ENCODE measurements around the gene HBQ1.
"Not testable (repeated sequence)": the region's sequence is repeated elsewhere in the genome, so short reads cannot be mapped to it uniquely, and the experiment has no call there.

The HBQ1 gene

DNA sequence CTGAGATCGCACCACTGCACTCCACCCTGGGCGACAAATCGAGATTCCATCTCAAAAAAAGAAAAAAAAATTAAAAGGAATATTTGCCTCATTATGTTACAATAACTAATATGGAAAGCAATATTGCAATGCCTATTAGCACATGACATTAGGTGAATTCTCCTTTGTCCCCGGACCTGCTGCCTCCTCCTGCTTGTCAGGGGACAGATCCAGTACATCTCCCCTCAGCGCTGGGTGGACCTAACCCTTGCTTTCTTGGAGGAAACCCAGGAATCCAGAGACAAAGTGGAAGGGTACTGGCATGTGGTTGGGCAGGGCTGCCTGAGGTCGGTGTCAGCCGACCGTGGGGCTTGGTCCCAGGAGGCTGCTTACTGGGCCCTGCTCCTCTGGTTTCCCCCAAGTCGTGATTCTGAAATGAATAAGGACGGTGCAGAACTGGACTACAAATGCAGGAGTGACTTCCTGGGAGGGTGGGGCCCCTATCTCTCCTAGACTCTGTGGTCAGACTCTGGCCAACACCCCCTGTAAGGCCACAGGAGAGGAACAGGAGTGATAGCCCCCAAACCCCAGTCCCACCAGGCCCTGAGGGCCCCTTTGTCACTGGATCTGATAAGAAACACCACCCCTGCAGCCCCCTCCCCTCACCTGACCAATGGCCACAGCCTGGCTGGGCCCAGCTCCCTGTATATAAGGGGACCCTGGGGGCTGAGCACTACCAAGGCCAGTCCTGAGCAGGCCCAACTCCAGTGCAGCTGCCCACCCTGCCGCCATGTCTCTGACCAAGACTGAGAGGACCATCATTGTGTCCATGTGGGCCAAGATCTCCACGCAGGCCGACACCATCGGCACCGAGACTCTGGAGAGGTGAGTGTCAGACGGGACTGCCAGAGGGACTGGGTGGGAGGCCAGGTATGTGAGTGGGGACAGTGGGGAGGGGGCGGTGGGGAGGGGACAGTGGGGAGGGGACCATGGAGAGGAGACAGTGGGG, 27.8 kb upstream of the HBQ1 start, which contains the start of gene HBZ:
Gene HBZ (plus strand): TSS at position 504 of the 988 bp plus-strand sequence. CDS start 266 bp downstream, at position 770.
- H3K4me2 ChIP-seq (ENCODE audit: low read length): no peak within 1 kb of the TSS

DNA sequence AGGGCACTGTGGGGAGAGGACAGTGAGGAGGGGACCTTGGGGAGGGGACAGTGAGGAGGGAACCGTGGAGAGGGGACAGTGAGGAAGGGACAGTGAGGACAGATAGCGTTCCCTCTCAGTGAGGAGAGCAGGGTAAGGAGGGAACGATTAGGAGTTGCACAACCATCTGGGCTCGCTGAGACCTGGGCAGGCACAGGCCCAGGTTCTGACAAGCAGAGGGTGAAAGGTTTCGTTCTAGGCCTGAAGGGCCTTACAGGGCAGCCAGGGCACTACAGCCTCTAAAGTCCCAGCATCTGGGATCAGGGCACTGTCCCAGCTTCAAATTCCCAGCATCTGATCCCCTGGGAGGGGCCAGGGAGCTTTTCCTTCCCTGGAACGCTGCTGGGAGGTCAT, 27.1 kb upstream of the HBQ1 start:
- H3K79me2 ChIP-seq (ENCODE audit: insufficient read depth, low read length); H4K20me1 ChIP-seq (ENCODE audit: insufficient read depth, low read length); H2AFZ ChIP-seq (ENCODE audit: low read length); H3K9me2 ChIP-seq (ENCODE audit: low read depth, low read length); H3K4me3 ChIP-seq (ENCODE audit: low read depth, low read length, poor library complexity, severe bottlenecking); H3F3A ChIP-seq (ENCODE audit: insufficient read depth, low read length); H3K4me1 ChIP-seq (ENCODE audit: insufficient read depth, low read length, severe bottlenecking); H3K4me2 ChIP-seq (ENCODE audit: low read length); H3K9me3 ChIP-seq (ENCODE audit: low read length); H3K36me3 ChIP-seq (ENCODE audit: insufficient read depth, low read length); H3K9ac ChIP-seq (ENCODE audit: low read length); H3K27ac ChIP-seq (ENCODE audit: low read depth, low read length, poor library complexity, severe bottlenecking): not testable (repeated sequence)
- H3K27me3 ChIP-seq (ENCODE audit: insufficient read depth, low read length): peaks cover 12% of the 10 kb centered on the region; the same call in 1 of the 2 replicates

More for the DNA sequence above, 27.8 kb upstream of the HBQ1 start, which contains the start of gene HBZ:
- no peak within 1 kb of the TSS for H3K9ac ChIP-seq (ENCODE audit: low read length)
- TF ChIP-seq, protein P1, sequence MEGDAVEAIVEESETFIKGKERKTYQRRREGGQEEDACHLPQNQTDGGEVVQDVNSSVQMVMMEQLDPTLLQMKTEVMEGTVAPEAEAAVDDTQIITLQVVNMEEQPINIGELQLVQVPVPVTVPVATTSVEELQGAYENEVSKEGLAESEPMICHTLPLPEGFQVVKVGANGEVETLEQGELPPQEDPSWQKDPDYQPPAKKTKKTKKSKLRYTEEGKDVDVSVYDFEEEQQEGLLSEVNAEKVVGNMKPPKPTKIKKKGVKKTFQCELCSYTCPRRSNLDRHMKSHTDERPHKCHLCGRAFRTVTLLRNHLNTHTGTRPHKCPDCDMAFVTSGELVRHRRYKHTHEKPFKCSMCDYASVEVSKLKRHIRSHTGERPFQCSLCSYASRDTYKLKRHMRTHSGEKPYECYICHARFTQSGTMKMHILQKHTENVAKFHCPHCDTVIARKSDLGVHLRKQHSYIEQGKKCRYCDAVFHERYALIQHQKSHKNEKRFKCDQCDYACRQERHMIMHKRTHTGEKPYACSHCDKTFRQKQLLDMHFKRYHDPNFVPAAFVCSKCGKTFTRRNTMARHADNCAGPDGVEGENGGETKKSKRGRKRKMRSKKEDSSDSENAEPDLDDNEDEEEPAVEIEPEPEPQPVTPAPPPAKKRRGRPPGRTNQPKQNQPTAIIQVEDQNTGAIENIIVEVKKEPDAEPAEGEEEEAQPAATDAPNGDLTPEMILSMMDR (IDR thresholded peaks at IDR 0.05; ENCODE audit: low read length): no peak
- no peak for TF ChIP-seq EZH2 (IDR thresholded peaks at IDR 0.05; ENCODE audit: borderline replicate concordance, low read length)
- H3F3A ChIP-seq (ENCODE audit: insufficient read depth, low read length): no peaks in the 10 kb centered on the region
- no peak within 1 kb of the TSS for H3K27ac ChIP-seq (ENCODE audit: low read depth, low read length, poor library complexity, severe bottlenecking)
- peaks cover 12% of the 10 kb centered on the region; the same call in 1 of the 2 replicates for H3K27me3 ChIP-seq (ENCODE audit: insufficient read depth, low read length)
- no peaks in the 10 kb centered on the region for H3K79me2 ChIP-seq (ENCODE audit: insufficient read depth, low read length)
- no peak within 1 kb of the TSS for H2AFZ ChIP-seq (ENCODE audit: low read length)
- H3K4me1 ChIP-seq (ENCODE audit: insufficient read depth, low read length, severe bottlenecking): peaks cover 4% of the 10 kb centered on the region
- H3K4me3 ChIP-seq (ENCODE audit: low read depth, low read length, poor library complexity, severe bottlenecking): no peak within 1 kb of the TSS
- no peaks in the 10 kb centered on the region for H4K20me1 ChIP-seq (ENCODE audit: insufficient read depth, low read length)
- H3K9me2 ChIP-seq (ENCODE audit: low read depth, low read length): no peaks in the 10 kb centered on the region
- no peaks in the 10 kb centered on the region for H3K36me3 ChIP-seq (ENCODE audit: insufficient read depth, low read length)
- H3K9me3 ChIP-seq (ENCODE audit: low read length): no peaks in the 10 kb centered on the region

DNA sequence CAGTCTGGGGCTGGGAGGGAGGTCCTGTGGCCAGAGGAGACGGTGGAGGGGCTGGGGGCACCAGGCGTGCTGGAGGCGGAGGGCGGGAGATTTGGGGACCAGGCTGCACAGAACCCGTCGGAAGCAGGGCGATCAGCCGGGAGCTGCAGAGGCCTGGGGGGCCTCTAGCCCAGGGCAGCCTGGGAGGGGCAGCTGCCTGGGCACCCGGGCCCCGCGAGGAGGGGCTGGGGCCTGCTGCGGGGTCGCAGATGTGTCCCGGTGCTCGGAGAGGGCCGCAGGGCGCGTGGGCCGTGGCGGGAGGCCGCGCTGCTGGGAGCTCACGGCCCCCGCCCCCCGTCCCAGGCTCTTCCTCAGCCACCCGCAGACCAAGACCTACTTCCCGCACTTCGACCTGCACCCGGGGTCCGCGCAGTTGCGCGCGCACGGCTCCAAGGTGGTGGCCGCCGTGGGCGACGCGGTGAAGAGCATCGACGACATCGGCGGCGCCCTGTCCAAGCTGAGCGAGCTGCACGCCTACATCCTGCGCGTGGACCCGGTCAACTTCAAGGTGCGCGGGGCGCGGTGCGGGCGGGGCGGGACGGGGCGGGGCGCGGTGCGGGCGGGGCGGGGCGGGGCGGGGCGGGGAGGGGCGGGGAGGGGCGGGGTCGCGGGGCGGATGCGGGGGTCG, 26.6 kb upstream of the HBQ1 start:
- peaks cover 12% of the 10 kb centered on the region; the same call in 1 of the 2 replicates for H3K27me3 ChIP-seq (ENCODE audit: insufficient read depth, low read length)
- H3K9ac ChIP-seq (ENCODE audit: low read length); H3K9me3 ChIP-seq (ENCODE audit: low read length); H3K4me1 ChIP-seq (ENCODE audit: insufficient read depth, low read length, severe bottlenecking); H3K79me2 ChIP-seq (ENCODE audit: insufficient read depth, low read length); H4K20me1 ChIP-seq (ENCODE audit: insufficient read depth, low read length); H3F3A ChIP-seq (ENCODE audit: insufficient read depth, low read length); H3K4me2 ChIP-seq (ENCODE audit: low read length); H3K36me3 ChIP-seq (ENCODE audit: insufficient read depth, low read length); H2AFZ ChIP-seq (ENCODE audit: low read length); H3K9me2 ChIP-seq (ENCODE audit: low read depth, low read length); H3K4me3 ChIP-seq (ENCODE audit: low read depth, low read length, poor library complexity, severe bottlenecking); H3K27ac ChIP-seq (ENCODE audit: low read depth, low read length, poor library complexity, severe bottlenecking): not testable (repeated sequence)

All from OCI-LY1 (cell line).